Peyer's patch (tissue), 4 donors: ENCODE data around the gene CPNE2. TPM values are rescaled to one million over a fixed set of nuclear protein-coding genes. Genes with fewer than 3 reads are reported as not detected.

Source experiments
- DNase-seq, 3 donors: peaks; one replicate each; pipeline ENCODE4 v3.0.0-alpha.2; 2017 to 2019
- H3K27ac ChIP-seq, 4 donors: fragments of 200-600 bp; sonication (generic); one replicate each; pipeline ENCODE4 v1.5.1; 2016 to 2019
- H3K27me3 ChIP-seq, 2 donors: fragments of 200-600 bp; sonication (generic); one replicate each; pipeline ENCODE4 v1.5.1; 2019
- H3K36me3 ChIP-seq, 3 donors: fragments of 200-600 bp; sonication (generic); one replicate each; pipeline ENCODE4 v1.5.1; 2016 to 2019
- H3K4me1 ChIP-seq, 4 donors: fragments of 200-600 bp; sonication (generic); one replicate each; pipeline ENCODE4 v1.5.1; 2016 to 2019
- H3K4me3 ChIP-seq, 4 donors: fragments of 200-600 bp; sonication (generic); 1 replicate in 3 of 4; 2 replicates in 1 of 4; pipeline ENCODE4 v1.5.1; 2016 to 2019; ENCODE audit warnings: mild to moderate bottlenecking in 1 of 4
- H3K9me3 ChIP-seq, 4 donors: fragments of 200-600 bp; sonication (generic); one replicate each; pipeline ENCODE4 v1.5.1; 2016 to 2019; ENCODE audit warnings: mild to moderate bottlenecking in 1 of 4
- POLR2A ChIP-seq, 2 donors: fragments of 450-650 bp; IDR thresholded peaks; one replicate each; pipeline ENCODE4 v1.5.1; 2017; ENCODE audit warnings: antibody characterized with exemption in 2 of 2, mild to moderate bottlenecking in 2 of 2, moderate library complexity in 2 of 2
- total RNA-seq, 4 donors: library from RNA; depleted of rRNA; stranded (reverse); fragments of >200 nt; gene quantifications; one replicate each; pipeline ENCODE4 v1.1.0, GENCODE V29; 2016
- TF ChIP-seq, protein P1 (sequence below), 6 experiments: fragments of 450-650 bp in 4 of 6; fragments of 200-600 bp in 2 of 6; sonication (generic) in 1 of 6; IDR thresholded peaks; one replicate each; pipeline ENCODE4 v1.5.1; 2017 to 2019; ENCODE audit warnings: antibody characterized with exemption in 6 of 6, mild to moderate bottlenecking in 3 of 6, moderate library complexity in 1 of 6

Gene CPNE2
- total RNA-seq, 4 donors from 2014 or later = 26.4 to 73.9 (median 64.8) TPM

DNA sequence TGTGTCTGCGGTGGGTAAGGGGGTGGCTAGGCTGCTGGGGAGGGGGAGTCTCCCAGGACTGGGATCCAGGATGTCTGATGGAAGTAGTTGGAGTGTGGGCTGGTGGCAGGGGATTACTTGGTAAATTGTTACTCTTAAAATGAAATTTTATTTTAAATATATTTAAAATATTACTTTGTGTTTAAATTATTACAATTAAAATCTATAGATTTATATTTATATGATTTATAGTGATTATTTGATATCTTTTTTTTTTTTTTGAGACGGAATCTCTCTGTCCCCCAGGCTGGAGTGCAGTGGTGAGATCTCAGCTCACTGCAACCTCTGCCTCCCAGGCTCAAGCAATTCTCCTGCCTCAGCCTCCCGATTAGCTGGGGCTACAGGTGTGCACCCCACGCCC is 18.6 kb downstream of the CPNE2 start:
- H3K9me3 ChIP-seq = no peaks in the 10 kb centered on the region
- no peak overlapping the region for H3K4me3 ChIP-seq
- H3K4me1 ChIP-seq = peaks cover 0 to 10% (median 0%) of the 10 kb centered on the region in 4 donors
- no peak for DNase-seq
- no peaks in the 10 kb centered on the region for H3K27me3 ChIP-seq
- no peak overlapping the region for H3K27ac ChIP-seq
- peaks cover 0 to 10% (median 0%) of the 10 kb centered on the region in 3 donors for H3K36me3 ChIP-seq
- TF ChIP-seq POLR2A (IDR thresholded peaks at IDR 0.05) = no peak
- TF ChIP-seq, protein P1, sequence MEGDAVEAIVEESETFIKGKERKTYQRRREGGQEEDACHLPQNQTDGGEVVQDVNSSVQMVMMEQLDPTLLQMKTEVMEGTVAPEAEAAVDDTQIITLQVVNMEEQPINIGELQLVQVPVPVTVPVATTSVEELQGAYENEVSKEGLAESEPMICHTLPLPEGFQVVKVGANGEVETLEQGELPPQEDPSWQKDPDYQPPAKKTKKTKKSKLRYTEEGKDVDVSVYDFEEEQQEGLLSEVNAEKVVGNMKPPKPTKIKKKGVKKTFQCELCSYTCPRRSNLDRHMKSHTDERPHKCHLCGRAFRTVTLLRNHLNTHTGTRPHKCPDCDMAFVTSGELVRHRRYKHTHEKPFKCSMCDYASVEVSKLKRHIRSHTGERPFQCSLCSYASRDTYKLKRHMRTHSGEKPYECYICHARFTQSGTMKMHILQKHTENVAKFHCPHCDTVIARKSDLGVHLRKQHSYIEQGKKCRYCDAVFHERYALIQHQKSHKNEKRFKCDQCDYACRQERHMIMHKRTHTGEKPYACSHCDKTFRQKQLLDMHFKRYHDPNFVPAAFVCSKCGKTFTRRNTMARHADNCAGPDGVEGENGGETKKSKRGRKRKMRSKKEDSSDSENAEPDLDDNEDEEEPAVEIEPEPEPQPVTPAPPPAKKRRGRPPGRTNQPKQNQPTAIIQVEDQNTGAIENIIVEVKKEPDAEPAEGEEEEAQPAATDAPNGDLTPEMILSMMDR (IDR thresholded peaks at IDR 0.05) = no peak

DNA sequence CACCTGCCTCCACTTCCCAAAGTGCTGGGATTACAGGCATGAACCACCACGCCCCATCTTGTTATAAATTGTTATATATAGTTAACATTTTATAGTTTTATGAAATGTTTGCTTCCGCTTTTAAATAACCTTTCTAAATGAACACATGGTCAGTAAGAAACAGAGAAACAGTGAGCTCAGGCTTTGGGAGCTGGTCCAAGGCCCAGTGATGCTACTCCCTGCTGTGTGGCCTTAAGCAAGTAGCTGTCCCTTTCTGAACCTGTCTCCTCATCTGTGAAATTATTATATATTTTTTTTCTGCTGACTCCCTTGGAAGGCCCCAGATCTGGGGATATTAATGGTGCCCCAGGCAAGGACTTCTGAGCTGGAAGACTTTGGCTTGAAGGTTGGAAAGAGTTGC is 19.0 kb downstream of the CPNE2 start:
- Histone ChIP-seq H3K4me3 (no peak overlapping the region), H3K27me3 (no peaks in the 10 kb centered on the region), H3K4me1 (peaks cover 0 to 8% (median 0%) of the 10 kb centered on the region in 4 donors), H3K27ac (no peak overlapping the region), H3K36me3 (peaks cover 0 to 10% (median 0%) of the 10 kb centered on the region in 3 donors), H3K9me3 (no peaks in the 10 kb centered on the region)
- TF ChIP-seq, protein P1 (IDR thresholded peaks at IDR 0.05) = no peak
- no peak for TF ChIP-seq POLR2A (IDR thresholded peaks at IDR 0.05)
- DNase-seq = no peak

DNA sequence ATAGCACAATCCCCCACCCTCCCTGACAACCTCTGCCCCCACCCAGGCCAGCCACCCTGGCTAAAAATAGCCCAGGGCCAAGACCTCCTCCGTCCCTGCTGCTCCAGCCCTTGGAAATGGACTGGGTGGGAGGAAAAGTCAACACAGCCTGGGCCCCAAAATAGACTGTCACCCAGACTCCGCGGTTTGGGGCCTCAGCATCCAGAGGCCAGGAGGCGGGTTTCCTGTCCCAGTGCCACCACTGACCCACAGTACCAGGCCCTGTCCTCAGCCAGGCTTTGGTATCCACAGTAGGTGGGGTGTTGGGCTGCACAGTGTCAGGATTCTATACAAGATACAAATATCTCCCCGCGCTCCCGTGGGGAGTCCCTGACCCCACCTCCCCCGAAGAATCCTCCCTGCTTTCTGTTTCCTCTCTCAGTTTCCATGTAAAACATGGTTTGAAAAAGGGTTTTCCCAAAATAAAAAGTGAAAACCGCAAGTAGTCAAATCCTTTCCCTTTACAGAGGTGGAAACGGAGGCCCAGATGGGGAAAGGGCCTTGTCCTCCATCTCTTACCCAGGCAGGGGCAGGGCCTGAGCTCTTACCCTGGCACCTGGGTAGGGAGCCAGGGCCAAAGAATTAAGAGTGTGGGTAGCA is 20.1 kb downstream of the CPNE2 start:
- Histone ChIP-seq H3K4me3 (no peak overlapping the region), H3K9me3 (no peaks in the 10 kb centered on the region), H3K36me3 (peaks cover 0 to 20% (median 0%) of the 10 kb centered on the region in 3 donors), H3K27ac (no peak overlapping the region), H3K27me3 (no peaks in the 10 kb centered on the region), H3K4me1 (peaks cover 0 to 8% (median 0%) of the 10 kb centered on the region in 4 donors)
- TF ChIP-seq, protein P1 (IDR thresholded peaks at IDR 0.05) = no peak
- no peak for TF ChIP-seq POLR2A (IDR thresholded peaks at IDR 0.05)
- no peak for DNase-seq

DNA sequence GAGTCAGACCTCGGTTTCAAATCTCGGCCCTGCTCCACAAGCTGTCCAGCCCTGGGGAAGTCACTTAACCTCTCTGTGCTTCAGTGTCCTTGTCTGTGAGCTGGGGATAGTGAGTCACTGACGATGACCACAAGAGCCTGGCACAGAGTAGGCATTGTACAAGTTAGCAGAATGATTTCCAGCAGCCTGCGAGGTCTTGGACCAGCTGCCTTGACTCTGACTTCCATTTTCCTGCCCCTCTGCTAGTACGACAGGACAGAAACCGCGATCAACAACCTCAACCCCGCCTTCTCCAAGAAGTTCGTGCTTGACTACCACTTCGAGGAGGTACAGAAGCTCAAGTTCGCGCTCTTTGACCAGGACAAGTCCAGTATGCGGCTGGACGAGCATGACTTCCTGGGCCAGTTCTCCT is 20.7 kb downstream of the CPNE2 start:
- Histone ChIP-seq H3K27me3 (no peaks in the 10 kb centered on the region), H3K27ac (no peak overlapping the region), H3K4me3 (no peak overlapping the region), H3K36me3 (peaks cover 0 to 24% (median 0%) of the 10 kb centered on the region in 3 donors), H3K4me1 (peaks cover 0 to 8% (median 0%) of the 10 kb centered on the region in 4 donors), H3K9me3 (no peaks in the 10 kb centered on the region)
- TF ChIP-seq POLR2A (IDR thresholded peaks at IDR 0.05) = no peak
- TF ChIP-seq, protein P1 (IDR thresholded peaks at IDR 0.05) = no peak
- no peak for DNase-seq

DNA sequence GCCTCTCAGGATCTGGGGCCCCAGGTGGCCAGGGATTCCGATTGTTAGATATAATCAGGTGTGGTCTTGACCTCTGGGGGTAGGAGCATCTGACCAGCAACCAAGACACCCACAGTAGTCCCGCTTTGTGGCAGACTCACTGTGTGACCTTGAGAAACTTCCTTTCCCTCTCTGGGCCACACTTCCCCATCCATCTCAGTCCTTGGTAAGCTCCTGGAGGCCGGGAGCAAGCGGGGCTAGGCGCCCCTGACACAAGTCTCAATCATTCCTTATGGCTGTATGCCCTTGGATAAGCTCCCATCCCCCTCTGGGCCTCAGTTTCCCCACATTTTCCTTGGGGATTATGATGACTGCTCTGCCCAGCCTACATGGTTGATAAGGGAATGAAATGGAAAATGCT is 21.3 kb downstream of the CPNE2 start:
- no peak overlapping the region for H3K27ac ChIP-seq
- DNase-seq = no peak
- H3K36me3 ChIP-seq = peaks cover 0 to 26% (median 0%) of the 10 kb centered on the region in 3 donors
- H3K9me3 ChIP-seq = no peaks in the 10 kb centered on the region
- H3K4me3 ChIP-seq = no peak overlapping the region
- TF ChIP-seq, protein P1 (IDR thresholded peaks at IDR 0.05) = no peak
- TF ChIP-seq POLR2A (IDR thresholded peaks at IDR 0.05) = no peak
- H3K4me1 ChIP-seq = peaks cover 0 to 8% (median 0%) of the 10 kb centered on the region in 4 donors
- no peaks in the 10 kb centered on the region for H3K27me3 ChIP-seq
